Kidney (tissue), 14 donors: ENCODE measurements around the gene TMEM190. TPM values are rescaled to one million over a fixed set of nuclear protein-coding genes. Genes with fewer than 3 reads are reported as not detected.

Experiments
- DNase-seq, 5 donors: peaks; one replicate each; pipeline ENCODE4 v3.0.0-alpha.2; 2013 to 2020
- FAIRE-seq: peaks from 2 replicates; lab custom pipeline; 2012; peaks lifted over from hg19 to GRCh38; lab: Jason Lieb, UNC
- H3K27ac ChIP-seq, 2 donors: one replicate each; pipeline ENCODE4 v1.7.0; 2013; ENCODE audit warnings: low read depth in 2 of 2, low read length in 2 of 2, inconsistent platforms in 1 of 2
- H3K27me3 ChIP-seq: one replicate; pipeline ENCODE4 v1.7.1; 2013; ENCODE audit warnings: low read length, inconsistent platforms; ENCODE audit not compliant: control insufficient read depth, insufficient read depth
- H3K36me3 ChIP-seq, 3 donors: one replicate each; pipeline versions ENCODE4 v1.7.0 to v1.7.1; 2013; ENCODE audit warnings: low read length in 3 of 3, control low read depth in 1 of 3, inconsistent platforms in 1 of 3; ENCODE audit not compliant: insufficient read depth in 3 of 3, control insufficient read depth in 2 of 3
- H3K4me1 ChIP-seq, 3 donors: one replicate each; pipeline versions ENCODE4 v1.7.0 to v1.7.1; 2013; ENCODE audit warnings: low read length in 3 of 3, inconsistent platforms in 1 of 3, low read depth in 1 of 3; ENCODE audit not compliant: control insufficient read depth in 2 of 3, insufficient read depth in 2 of 3
- H3K4me3 ChIP-seq, 3 donors: one replicate each; pipeline versions ENCODE4 v1.7.0 to v1.8.1; 2013; ENCODE audit warnings: low read length in 3 of 3, control low read depth in 1 of 3, inconsistent platforms in 1 of 3
- H3K9ac ChIP-seq, 3 donors: one replicate each; pipeline versions ENCODE4 v1.7.0 to v1.7.1; 2013; ENCODE audit warnings: low read length in 3 of 3, control low read depth in 1 of 3, inconsistent platforms in 1 of 3
- H3K9me3 ChIP-seq, 3 donors: one replicate each; pipeline versions ENCODE4 v1.7.0 to v1.7.1; 2013; ENCODE audit warnings: low read length in 3 of 3, control low read depth in 1 of 3, inconsistent platforms in 1 of 3; ENCODE audit not compliant: control insufficient read depth in 2 of 3, insufficient read depth in 1 of 3
- CTCF ChIP-seq: IDR thresholded peaks from 3 replicates; pipeline ENCODE4 v1.5.1; 2012; ENCODE audit warnings: mild to moderate bottlenecking, moderate library complexity, borderline replicate concordance; ENCODE audit not compliant: insufficient read depth; ENCODE audit errors: extremely low read depth
- intact Hi-C: fragments of 100-400 bp; cut with DNase I; formaldehyde crosslinking; loops from one replicate; pipeline ENCODE4 v1.11.1; 2022
- polyA plus RNA-seq: library from polyadenylated mRNA; stranded (reverse); fragments of 350-450 nt; fragmentation: Illumina TruSeq; extraction: RNeasy Lipid Tissue Mini Kit (QIAGEN cat#74804); gene quantifications from one replicate; pipeline ENCODE4 v1.2.3, GENCODE V29; 2014; ENCODE audit warnings: low read depth, low replicate concordance; ENCODE audit not compliant: insufficient read depth
- total RNA-seq: library from RNA; stranded (reverse); fragmentation: NEBNext Ultra II Directional; extraction: Animal tissue kit (Norgen Biotek cat#: 25700); gene quantifications from one replicate; pipeline ENCODE4 v1.2.1, GENCODE V29; 2021
- donor health status: control.
- donor health status: control.
- donor health status: control.
- donor health status: control.
- donor health status: control.
- donor health status: DM: yes; HTN: yes; CAD: no.
- donor health status: Normal renal cell carcinoma (clear cell type).

TMEM190 gene
- total and polyA plus RNA-seq, 2 donors from 2014 or later, result not detected

DNA sequence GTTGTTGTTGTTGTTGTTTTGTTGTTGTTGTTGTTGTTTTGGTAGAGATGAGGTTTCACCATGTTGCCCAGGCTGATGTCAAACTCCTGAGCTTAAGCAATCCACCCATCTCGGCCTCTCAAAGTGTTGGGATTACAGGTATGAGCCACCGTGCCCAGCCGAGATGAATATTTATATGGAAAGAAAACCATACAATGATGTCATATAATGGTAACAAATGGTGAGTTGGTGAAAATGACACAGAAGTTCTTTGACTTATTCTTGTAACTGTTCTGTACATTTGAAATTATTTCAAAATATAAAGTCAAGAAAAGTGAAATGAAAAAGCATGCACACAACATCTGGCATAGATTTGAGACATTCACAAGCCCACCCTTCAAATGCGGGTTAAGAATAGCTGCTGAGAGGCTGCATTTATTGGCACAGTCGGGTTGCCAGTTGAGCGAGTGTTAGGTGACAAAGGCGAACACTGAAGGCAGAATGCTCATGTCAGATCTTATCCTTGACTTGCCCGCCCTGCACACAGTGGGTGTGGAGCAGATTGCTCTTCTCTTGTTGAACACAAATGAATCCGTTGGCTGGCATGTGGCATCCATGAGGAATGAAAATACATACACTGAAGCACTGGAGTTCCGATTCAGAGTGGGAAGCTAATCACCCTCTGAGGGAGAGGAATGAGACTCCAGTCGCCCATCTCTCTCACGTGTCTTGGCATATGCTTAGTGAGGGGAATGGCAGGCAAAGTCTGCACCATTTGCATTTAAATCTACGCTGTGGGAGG, 46.8 kb downstream of the TMEM190 start:
- Histone ChIP-seq H3K27ac (no peak overlapping the region), H3K36me3 (no peaks in the 10 kb centered on the region), H3K4me3 (no peak overlapping the region), H3K4me1 (no peaks in the 10 kb centered on the region), H3K9me3 (no peaks in the 10 kb centered on the region), H3K27me3 (no peaks in the 10 kb centered on the region), H3K9ac (no peak overlapping the region)
- DNase-seq (no peak), FAIRE-seq (no peak)
- intact Hi-C loops, result loop anchor here (10.0 kb wide), 1 partner anchor 269 kb away; the partner anchor contains the start of gene TNNI3
- TF ChIP-seq CTCF, result no peak

DNA sequence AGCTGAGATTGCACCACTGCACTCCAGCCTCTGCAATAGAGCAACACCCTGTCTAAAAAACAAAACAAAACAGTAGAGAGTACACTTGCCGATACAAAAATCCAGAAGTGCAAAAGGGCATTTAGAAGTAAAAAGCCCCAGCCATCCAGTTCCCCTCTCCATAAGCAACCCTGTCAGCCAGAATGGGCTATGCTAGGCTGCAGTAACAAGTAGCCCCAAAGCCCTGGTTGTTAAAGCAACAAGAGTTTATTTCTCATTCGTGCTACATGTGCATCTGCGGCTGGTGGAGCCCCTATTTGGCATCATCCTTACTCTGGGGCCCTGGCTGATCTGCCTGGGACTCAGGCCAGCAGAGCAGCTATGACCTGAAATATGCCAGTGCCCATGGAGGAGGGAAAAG, 47.9 kb downstream of the TMEM190 start:
- no peaks in the 10 kb centered on the region for H3K36me3 ChIP-seq
- no peak overlapping the region for H3K9ac ChIP-seq
- H3K4me1 ChIP-seq, result no peaks in the 10 kb centered on the region
- no peak overlapping the region for H3K4me3 ChIP-seq
- DNase-seq, result no peak
- H3K9me3 ChIP-seq, result no peaks in the 10 kb centered on the region
- no peak overlapping the region for H3K27ac ChIP-seq
- FAIRE-seq, result no peak
- no peak for TF ChIP-seq CTCF
- intact Hi-C loops, result loop anchor here (10.0 kb wide), 1 partner anchor 270 kb away; the partner anchor contains the start of gene TNNI3
- no peaks in the 10 kb centered on the region for H3K27me3 ChIP-seq

DNA sequence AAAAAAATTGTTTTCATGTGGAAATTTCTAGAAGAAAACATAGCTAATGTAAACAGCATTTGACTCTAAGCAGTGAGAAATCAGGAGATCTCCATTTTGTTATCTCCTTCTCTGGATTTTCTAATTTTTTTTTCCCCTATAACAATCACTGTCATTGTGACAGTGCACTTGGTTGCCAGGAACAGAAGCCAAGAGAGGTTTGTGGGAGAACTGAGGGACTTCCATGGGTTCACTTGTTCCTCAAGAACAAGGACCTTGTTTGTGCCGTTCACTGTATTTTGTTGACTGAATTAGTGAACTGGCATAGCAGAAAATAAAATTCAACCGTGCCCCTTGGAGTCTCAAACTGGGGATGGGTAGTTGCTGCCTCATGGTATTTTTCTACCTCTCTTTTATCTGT, 49.4 kb downstream of the TMEM190 start:
- intact Hi-C loops, result loop anchor here (10.0 kb wide), 1 partner anchor 271 kb away; the partner anchor contains the start of gene TNNI3
- FAIRE-seq, result no peak

More for the DNA sequence above, 49.4 kb downstream of the TMEM190 start:
- DNase-seq, result no peak
- TF ChIP-seq CTCF, result no peak
- H3K27ac ChIP-seq, result no peak overlapping the region
- H3K36me3 ChIP-seq, result no peaks in the 10 kb centered on the region
- H3K4me3 ChIP-seq, result no peak overlapping the region
- H3K9me3 ChIP-seq, result no peaks in the 10 kb centered on the region
- H3K9ac ChIP-seq, result no peak overlapping the region
- H3K4me1 ChIP-seq, result no peaks in the 10 kb centered on the region
- no peaks in the 10 kb centered on the region for H3K27me3 ChIP-seq

Other genes starting within 250 kb of the TMEM190 start
- gene TNNT1, start 227.6 kb upstream of the TMEM190 start, total RNA-seq, result not detected
- gene TNNT1, start 227.6 kb upstream of the TMEM190 start, polyA plus RNA-seq, result not detected
- 0.41 TPM for gene TNNI3, start 219.1 kb upstream of the TMEM190 start, total RNA-seq
- gene TNNI3, start 219.1 kb upstream of the TMEM190 start, polyA plus RNA-seq, result 1.7 TPM
- gene DNAAF3, start 210.2 kb upstream of the TMEM190 start, total RNA-seq, result 11.4 TPM
- gene DNAAF3, start 210.2 kb upstream of the TMEM190 start, polyA plus RNA-seq, result 5.1 TPM
- not detected for gene SYT5, start 196.5 kb upstream of the TMEM190 start, total RNA-seq
- not detected for gene SYT5, start 196.5 kb upstream of the TMEM190 start, polyA plus RNA-seq
- gene PTPRH, start 167.3 kb upstream of the TMEM190 start, total RNA-seq, result 2.8 TPM
- not detected for gene PTPRH, start 167.3 kb upstream of the TMEM190 start, polyA plus RNA-seq
- 3.3 TPM for gene TMEM86B, start 148.1 kb upstream of the TMEM190 start, total RNA-seq
- 4.6 TPM for gene TMEM86B, start 148.1 kb upstream of the TMEM190 start, polyA plus RNA-seq
- 61.6 TPM for gene PPP6R1, start 117.8 kb upstream of the TMEM190 start, total RNA-seq
- gene PPP6R1, start 117.8 kb upstream of the TMEM190 start, polyA plus RNA-seq, result 30.6 TPM
- gene HSPBP1, start 96.7 kb upstream of the TMEM190 start, total RNA-seq, result 37.6 TPM
- 55.9 TPM for gene HSPBP1, start 96.7 kb upstream of the TMEM190 start, polyA plus RNA-seq
- 6.5 TPM for gene BRSK1, start 92.8 kb upstream of the TMEM190 start, total RNA-seq
- 1.4 TPM for gene BRSK1, start 92.8 kb upstream of the TMEM190 start, polyA plus RNA-seq
- 3.6 TPM for gene TMEM150B, start 51.5 kb upstream of the TMEM190 start, total RNA-seq
- gene TMEM150B, start 51.5 kb upstream of the TMEM190 start, polyA plus RNA-seq, result 5.4 TPM
- 13.0 TPM for gene KMT5C, start 37.0 kb upstream of the TMEM190 start, total RNA-seq
- gene KMT5C, start 37.0 kb upstream of the TMEM190 start, polyA plus RNA-seq, result 4.1 TPM
- gene COX6B2, start 22.1 kb upstream of the TMEM190 start, total RNA-seq, result 3.8 TPM
- gene COX6B2, start 22.1 kb upstream of the TMEM190 start, polyA plus RNA-seq, result 0.62 TPM
- not detected for gene GARIN5B, start 13.6 kb upstream of the TMEM190 start, total RNA-seq
- not detected for gene GARIN5B, start 13.6 kb upstream of the TMEM190 start, polyA plus RNA-seq
- 0.47 TPM for gene IL11, start 6.4 kb upstream of the TMEM190 start, total RNA-seq
- 0.37 TPM for gene IL11, start 6.4 kb upstream of the TMEM190 start, polyA plus RNA-seq
- 24.3 TPM for gene TMEM238, start 7.5 kb downstream of the TMEM190 start, total RNA-seq
- 8.1 TPM for gene TMEM238, start 7.5 kb downstream of the TMEM190 start, polyA plus RNA-seq
- gene RPL28, start 9.1 kb downstream of the TMEM190 start, total RNA-seq, result 1,259 TPM
- gene RPL28, start 9.1 kb downstream of the TMEM190 start, polyA plus RNA-seq, result 1,453 TPM
- 16.8 TPM for gene UBE2S, start 31.0 kb downstream of the TMEM190 start, total RNA-seq
- gene UBE2S, start 31.0 kb downstream of the TMEM190 start, polyA plus RNA-seq, result 20.8 TPM
- not detected for gene SHISA7, start 66.5 kb downstream of the TMEM190 start, total RNA-seq
- not detected for gene SHISA7, start 66.5 kb downstream of the TMEM190 start, polyA plus RNA-seq
- 45.9 TPM for gene ISOC2, start 84.8 kb downstream of the TMEM190 start, total RNA-seq
- gene ISOC2, start 84.8 kb downstream of the TMEM190 start, polyA plus RNA-seq, result 326 TPM
- not detected for gene C19orf85, start 87.9 kb downstream of the TMEM190 start, total RNA-seq
- not detected for gene C19orf85, start 87.9 kb downstream of the TMEM190 start, polyA plus RNA-seq
- 12.0 TPM for gene ZNF628, start 99.8 kb downstream of the TMEM190 start, total RNA-seq
- gene ZNF628, start 99.8 kb downstream of the TMEM190 start, polyA plus RNA-seq, result 2.3 TPM
- 42.6 TPM for gene NAT14, start 108.4 kb downstream of the TMEM190 start, total RNA-seq
- gene NAT14, start 108.4 kb downstream of the TMEM190 start, polyA plus RNA-seq, result 45.0 TPM
- 9.4 TPM for gene SSC5D, start 111.6 kb downstream of the TMEM190 start, total RNA-seq
- gene SSC5D, start 111.6 kb downstream of the TMEM190 start, polyA plus RNA-seq, result 2.2 TPM
- gene SBK2, start 160.3 kb downstream of the TMEM190 start, total RNA-seq, result not detected
- not detected for gene SBK2, start 160.3 kb downstream of the TMEM190 start, polyA plus RNA-seq
- 0.66 TPM for gene SBK3, start 168.7 kb downstream of the TMEM190 start, total RNA-seq
- not detected for gene SBK3, start 168.7 kb downstream of the TMEM190 start, polyA plus RNA-seq
- 16.6 TPM for gene ZNF579, start 204.0 kb downstream of the TMEM190 start, total RNA-seq
- gene ZNF579, start 204.0 kb downstream of the TMEM190 start, polyA plus RNA-seq, result 10.9 TPM
- 17.9 TPM for gene FIZ1, start 222.7 kb downstream of the TMEM190 start, total RNA-seq
- gene FIZ1, start 222.7 kb downstream of the TMEM190 start, polyA plus RNA-seq, result 11.9 TPM
- gene ZNF524, start 223.5 kb downstream of the TMEM190 start, total RNA-seq, result 22.9 TPM
- gene ZNF524, start 223.5 kb downstream of the TMEM190 start, polyA plus RNA-seq, result 32.6 TPM
- 17.4 TPM for gene ZNF865, start 228.8 kb downstream of the TMEM190 start, total RNA-seq
- gene ZNF865, start 228.8 kb downstream of the TMEM190 start, polyA plus RNA-seq, result 5.8 TPM
- gene ZNF784, start 247.7 kb downstream of the TMEM190 start, total RNA-seq, result 9.8 TPM
- gene ZNF784, start 247.7 kb downstream of the TMEM190 start, polyA plus RNA-seq, result 6.6 TPM